Breast epithelium (tissue), 3 donors: ENCODE measurements around the gene CHCHD6.

Experiments used
- POLR2AphosphoS5 ChIP-seq, 3 donors: sonication (generic); formaldehyde crosslinking; IDR thresholded peaks; one replicate each; pipeline ENCODE4 v1.6.1; 2017; ENCODE audit warnings: antibody characterized with exemption in 3 of 3
- TF ChIP-seq, protein P1 (sequence below), 3 donors: fragments of 450-650 bp; IDR thresholded peaks; one replicate each; pipeline ENCODE4 v1.5.1; 2016 to 2017; ENCODE audit warnings: antibody characterized with exemption in 3 of 3, mild to moderate bottlenecking in 3 of 3, moderate library complexity in 3 of 3

DNA sequence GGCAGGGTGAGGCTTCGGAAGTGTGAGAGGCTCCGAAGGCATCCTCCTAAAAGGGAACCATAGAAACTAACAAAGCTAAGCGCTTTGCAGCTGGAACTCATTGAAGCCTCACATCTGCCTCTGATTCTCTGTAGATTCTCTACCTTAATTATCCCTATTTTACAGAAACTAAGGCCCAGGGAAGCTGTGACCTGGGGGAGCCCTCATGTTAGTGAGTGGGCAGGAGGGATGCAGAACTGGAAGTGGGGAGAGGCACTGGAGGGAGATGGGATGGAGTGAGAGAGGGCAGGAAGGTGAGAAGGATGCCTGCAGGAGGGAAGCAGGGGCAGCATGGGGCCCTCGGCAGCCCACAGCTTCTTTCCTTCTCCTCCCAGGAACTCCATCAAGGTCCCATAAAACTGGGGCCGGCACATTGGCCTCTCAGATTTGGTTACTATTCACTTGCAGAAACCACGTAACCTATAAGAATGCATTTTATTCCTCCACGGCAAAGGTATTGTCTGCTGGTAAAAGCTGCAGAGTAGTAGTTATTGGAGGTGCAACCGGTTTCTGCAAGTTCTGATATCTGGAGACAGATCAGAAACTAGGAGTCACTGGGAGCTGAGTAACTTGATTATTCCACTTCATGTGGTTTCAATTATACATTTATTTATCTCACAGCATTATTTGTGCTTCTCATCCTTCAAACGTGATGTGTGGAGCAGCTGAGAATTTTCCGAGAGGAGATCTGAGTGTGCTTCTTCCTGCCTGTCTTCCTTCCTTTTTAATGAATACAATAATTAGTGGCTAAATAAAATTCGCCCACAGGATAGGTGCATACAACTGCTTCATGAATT lies 24.0 kb upstream of the CHCHD6 start:
- TF ChIP-seq, protein P1, sequence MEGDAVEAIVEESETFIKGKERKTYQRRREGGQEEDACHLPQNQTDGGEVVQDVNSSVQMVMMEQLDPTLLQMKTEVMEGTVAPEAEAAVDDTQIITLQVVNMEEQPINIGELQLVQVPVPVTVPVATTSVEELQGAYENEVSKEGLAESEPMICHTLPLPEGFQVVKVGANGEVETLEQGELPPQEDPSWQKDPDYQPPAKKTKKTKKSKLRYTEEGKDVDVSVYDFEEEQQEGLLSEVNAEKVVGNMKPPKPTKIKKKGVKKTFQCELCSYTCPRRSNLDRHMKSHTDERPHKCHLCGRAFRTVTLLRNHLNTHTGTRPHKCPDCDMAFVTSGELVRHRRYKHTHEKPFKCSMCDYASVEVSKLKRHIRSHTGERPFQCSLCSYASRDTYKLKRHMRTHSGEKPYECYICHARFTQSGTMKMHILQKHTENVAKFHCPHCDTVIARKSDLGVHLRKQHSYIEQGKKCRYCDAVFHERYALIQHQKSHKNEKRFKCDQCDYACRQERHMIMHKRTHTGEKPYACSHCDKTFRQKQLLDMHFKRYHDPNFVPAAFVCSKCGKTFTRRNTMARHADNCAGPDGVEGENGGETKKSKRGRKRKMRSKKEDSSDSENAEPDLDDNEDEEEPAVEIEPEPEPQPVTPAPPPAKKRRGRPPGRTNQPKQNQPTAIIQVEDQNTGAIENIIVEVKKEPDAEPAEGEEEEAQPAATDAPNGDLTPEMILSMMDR (IDR thresholded peaks at IDR 0.05): no peak
- no peak for TF ChIP-seq POLR2AphosphoS5 (IDR thresholded peaks at IDR 0.05)
